VCaP (cell line): ENCODE measurements around the gene MYCBP2.

Experiments used
- H3K27ac ChIP-seq: fragments of 450-650 bp; 2 replicates; pipeline ENCODE4 v1.5.1; 2017
- CTCF ChIP-seq: fragments of 450-650 bp; conservative IDR thresholded peaks from 2 replicates; pipeline ENCODE4 v1.5.1; 2017; ENCODE audit warnings: mild to moderate bottlenecking, moderate library complexity

The MYCBP2 gene

GRCh38 chr13:77362166-77362565 is 35.3 kb upstream of the MYCBP2 start:
- no peak for TF ChIP-seq CTCF
- no peak overlapping the region for H3K27ac ChIP-seq

- no peak for TF ChIP-seq CTCF
- H3K27ac ChIP-seq, result no peak overlapping the region
Observed at GRCh38 chr13:77360032-77360685, 33.3 kb upstream of the MYCBP2 start.

GRCh38 chr13:77359171-77359570 is 32.3 kb upstream of the MYCBP2 start:
- no peak for TF ChIP-seq CTCF
- no peak overlapping the region for H3K27ac ChIP-seq

GRCh38 chr13:77358001-77358400 is 31.1 kb upstream of the MYCBP2 start:
- H3K27ac ChIP-seq, result no peak overlapping the region

GRCh38 chr13:77356155-77356554 is 29.3 kb upstream of the MYCBP2 start:
- H3K27ac ChIP-seq, result peak overlapping the region; percentile 8; the same call in 1 of the 2 replicates
- no peak for TF ChIP-seq CTCF

More at GRCh38 chr13:77358001-77358400, 31.1 kb upstream of the MYCBP2 start:
- TF ChIP-seq CTCF, result no peak

- no peak overlapping the region for H3K27ac ChIP-seq
- no peak for TF ChIP-seq CTCF
Observed at GRCh38 chr13:77353995-77354394, 27.1 kb upstream of the MYCBP2 start.

GRCh38 chr13:77351315-77351714 is 24.4 kb upstream of the MYCBP2 start:
- TF ChIP-seq CTCF, result no peak
- no peak overlapping the region for H3K27ac ChIP-seq
